EH (cell line): ENCODE results near the gene P2RX2.

Experiments used
- DNase-seq: peaks from one replicate; pipeline ENCODE4 v3.0.0-alpha.2; 2015; ENCODE audit warnings: low read depth

Gene P2RX2

GRCh38 chr12:132638541-132639408, 20.2 kb downstream of the P2RX2 start:
- peak; percentile 50 for DNase-seq

- DNase-seq, result no peak
Observed at GRCh38 chr12:132639956-132640520, 21.5 kb downstream of the P2RX2 start.

DNA sequence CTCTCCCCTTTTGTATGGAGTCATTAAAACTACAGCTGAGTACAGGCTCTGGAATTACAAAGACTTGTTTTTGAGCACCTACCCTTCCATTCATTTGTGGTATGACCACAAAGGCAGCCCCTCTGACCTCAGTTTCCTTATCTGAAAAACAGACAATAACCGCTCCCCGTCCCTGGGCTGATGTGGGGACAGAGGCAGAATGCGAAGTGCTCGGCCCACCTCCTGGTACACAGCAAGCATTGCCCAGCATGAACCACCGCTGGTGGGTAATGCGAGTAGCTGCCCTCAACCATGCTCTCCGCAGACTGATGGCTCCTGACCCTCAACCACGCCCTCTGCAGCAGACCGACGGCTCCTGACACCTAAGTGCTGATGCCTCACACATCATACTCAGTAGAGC, 22.4 kb downstream of the P2RX2 start:
- DNase-seq, result no peak

- DNase-seq, result no peak
Observed at GRCh38 chr12:132641811-132642650, 23.5 kb downstream of the P2RX2 start.

DNA sequence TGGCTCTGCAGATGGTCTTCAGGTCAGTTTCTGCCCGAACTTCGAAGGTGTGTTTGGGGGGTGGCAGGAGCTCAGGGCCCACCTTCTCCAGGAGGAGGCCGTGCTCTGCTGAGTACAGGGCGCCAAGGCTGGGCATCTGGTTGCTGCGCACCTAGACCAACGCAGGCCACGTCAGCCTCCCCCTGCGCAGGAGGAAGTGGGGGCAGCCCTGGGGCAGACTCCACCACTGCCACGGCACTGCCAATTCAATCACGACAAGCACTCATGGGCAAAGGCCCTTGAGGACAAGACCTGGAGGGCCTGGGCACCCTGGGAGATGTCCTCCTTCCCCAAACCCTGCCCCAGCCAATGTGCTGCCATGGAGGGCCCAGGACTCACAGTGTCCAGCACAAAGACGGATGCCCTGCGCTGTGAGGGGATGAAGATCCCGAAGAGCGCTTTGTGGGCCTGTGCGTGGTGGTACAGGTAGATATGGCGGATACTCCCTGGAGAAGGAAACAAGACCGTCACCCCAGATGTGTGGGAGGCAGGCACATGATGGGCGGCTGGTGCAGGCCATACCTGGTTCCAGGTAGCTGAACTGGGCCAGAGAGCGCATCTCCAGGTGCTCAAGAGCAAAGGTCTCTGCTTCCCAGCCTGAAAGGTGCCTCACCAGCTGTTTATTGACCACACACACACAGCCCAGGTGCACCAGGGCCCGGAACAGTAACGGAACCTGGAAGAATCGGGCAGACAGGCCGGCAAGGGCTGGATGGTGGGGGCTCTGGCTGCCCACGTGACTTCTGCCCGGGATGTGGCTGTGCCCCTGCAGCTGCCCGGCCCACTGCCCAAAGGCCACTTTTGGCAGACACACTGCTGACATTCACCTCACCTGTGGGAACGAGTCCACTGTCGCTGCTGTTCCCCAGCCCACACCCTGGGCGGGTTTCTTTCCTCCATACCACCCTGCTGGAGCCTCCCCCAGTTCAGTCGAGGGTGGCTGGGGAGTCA, 24.6 kb downstream of the P2RX2 start:
- DNase-seq, result no peak

- no peak for DNase-seq
Observed at GRCh38 chr12:132646850-132647249, 28.3 kb downstream of the P2RX2 start.

DNA sequence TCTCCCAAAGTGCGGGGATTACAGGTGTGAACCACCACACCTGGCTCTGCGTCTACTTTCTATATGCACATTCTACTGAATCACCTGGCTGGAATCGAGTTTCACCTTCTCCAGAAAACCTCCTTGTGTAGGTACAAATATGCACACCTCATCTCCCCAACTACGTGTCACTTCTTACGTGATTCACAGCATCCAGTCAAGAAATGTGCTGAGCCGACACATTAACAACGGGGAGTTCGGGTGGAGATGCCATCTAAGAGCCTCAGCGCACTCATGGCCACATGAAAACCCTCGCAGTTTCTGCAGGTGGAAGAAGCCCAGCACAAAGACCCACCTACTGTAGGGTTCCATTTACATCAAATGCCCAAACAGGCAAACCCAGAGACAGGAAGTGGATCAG, 29.3 kb downstream of the P2RX2 start:
- no peak for DNase-seq

GRCh38 chr12:132648616-132649225, 30.1 kb downstream of the P2RX2 start:
- no peak for DNase-seq

- no peak for DNase-seq
Observed at GRCh38 chr12:132649226-132649945, 30.8 kb downstream of the P2RX2 start.

DNA sequence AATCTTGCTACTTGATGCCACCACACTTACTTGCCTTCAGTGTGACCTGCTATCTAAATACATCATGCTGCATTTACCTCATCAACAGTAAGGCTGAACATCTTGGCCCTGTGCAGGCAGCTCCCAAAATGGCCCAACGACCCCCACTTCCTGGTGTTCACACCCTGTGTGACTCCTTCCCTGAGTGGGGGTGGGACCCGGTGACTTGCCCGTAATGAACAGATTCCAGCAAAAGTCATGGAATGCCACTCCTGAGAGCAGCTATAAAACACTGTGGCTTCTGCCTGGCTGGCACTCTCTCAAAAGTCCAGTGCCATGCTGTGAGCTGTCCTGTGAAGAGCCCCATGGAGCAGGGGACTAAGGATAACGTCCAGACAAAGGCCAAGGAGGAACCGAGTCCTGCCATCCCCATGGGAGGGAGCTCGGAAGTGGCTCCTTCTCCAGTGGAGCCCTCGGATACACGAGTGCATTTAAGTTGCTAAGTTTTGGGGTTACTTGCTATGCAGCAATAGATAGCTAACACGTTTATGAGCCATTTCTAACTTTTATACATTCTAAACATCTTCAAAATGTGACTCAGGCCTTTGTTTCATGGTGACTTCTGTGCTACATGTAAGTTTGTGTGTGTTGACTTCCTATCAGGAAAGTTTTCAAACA, 33.0 kb downstream of the P2RX2 start:
- DNase-seq, result peak; percentile 6

GRCh38 chr12:132653567-132654290, 35.2 kb downstream of the P2RX2 start:
- no peak for DNase-seq

GRCh38 chr12:132657004-132657727, 38.6 kb downstream of the P2RX2 start:
- DNase-seq, result no peak

GRCh38 chr12:132658149-132658894, 39.7 kb downstream of the P2RX2 start:
- no peak for DNase-seq

GRCh38 chr12:132659146-132659545, 40.6 kb downstream of the P2RX2 start:
- DNase-seq, result no peak

- DNase-seq, result no peak
Observed at GRCh38 chr12:132660052-132660451, 41.5 kb downstream of the P2RX2 start.

GRCh38 chr12:132660996-132661395, 42.4 kb downstream of the P2RX2 start:
- no peak for DNase-seq

DNA sequence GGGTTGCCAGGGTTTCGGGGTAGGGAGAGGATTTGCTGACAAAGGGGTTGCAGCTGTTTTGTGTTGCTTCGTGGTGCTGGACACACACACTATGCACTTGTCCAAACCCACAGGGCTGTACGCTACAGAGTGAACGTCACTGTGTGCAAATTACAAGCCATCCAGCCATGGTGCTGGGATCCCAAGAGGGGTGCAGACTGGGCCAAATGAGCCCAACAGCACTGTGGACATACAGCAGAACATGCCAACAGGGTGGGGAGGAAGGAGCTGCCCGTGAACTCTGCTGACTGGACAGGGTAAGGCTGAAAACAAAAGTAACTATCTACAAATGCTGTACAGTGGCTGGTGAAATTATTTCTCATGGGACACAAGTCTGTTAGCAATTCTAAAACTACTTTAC, 43.4 kb downstream of the P2RX2 start:
- DNase-seq, result no peak
